ENCODE data around the gene BASP1.
"Not testable (repeated sequence)": the region's sequence is repeated elsewhere in the genome, so short reads cannot be mapped to it uniquely, and the experiment has no call there.

The BASP1 gene

GRCh38 chr5:17217493-17218352 is at the start of gene BASP1:
Gene BASP1, plus strand, starts transcription at chr5:17217631. Its CDS starts 57,586 bp downstream, at chr5:17275217.
- no peak for DNase-seq

DNA sequence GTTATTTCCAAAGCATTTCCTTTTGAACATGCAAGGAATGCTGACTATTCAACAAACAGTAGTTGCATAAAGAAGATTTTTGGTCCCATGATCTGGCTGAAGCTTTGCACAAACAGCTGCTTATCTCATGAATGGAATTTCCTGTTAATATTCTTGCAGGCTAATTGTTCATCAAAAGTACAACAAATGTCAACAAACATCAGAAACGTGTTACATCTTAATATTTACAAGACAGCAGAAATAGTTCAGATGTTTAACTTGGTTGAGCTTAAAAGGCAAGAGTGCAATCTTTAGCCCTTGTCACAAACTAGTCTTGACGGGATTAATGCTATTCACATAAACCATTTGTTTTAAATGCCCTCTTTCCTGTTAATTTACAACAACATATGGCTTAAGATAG is 47.9 kb upstream of the BASP1 start:
- no peak for DNase-seq

DNA sequence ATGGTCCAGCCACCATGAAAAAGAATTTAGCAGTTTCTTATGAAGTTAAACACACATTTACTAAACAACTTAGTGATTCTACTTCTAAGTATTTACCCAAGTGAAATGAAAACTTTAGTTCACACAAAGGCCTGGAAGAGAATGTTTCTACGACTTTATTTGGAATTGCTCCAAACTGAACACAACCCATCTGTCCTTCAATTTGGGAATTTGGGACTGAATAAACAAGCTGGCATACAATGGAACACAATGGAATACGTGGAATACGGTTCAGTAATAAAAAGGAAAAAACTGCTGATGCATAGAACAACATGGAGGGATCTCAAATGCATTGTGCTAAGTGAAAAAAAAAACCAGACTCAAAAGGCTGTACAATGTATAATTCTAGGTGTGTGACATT is 44.6 kb upstream of the BASP1 start:
- DNase-seq: no peak

GRCh38 chr5:17174965-17175364 is 42.5 kb upstream of the BASP1 start:
- DNase-seq: no peak

- no peak for DNase-seq
These were observed 39.7 kb upstream of the BASP1 start for GRCh38 chr5:17177501-17178372.

GRCh38 chr5:17178373-17178675 is 39.1 kb upstream of the BASP1 start:
- DNase-seq: no peak

DNA sequence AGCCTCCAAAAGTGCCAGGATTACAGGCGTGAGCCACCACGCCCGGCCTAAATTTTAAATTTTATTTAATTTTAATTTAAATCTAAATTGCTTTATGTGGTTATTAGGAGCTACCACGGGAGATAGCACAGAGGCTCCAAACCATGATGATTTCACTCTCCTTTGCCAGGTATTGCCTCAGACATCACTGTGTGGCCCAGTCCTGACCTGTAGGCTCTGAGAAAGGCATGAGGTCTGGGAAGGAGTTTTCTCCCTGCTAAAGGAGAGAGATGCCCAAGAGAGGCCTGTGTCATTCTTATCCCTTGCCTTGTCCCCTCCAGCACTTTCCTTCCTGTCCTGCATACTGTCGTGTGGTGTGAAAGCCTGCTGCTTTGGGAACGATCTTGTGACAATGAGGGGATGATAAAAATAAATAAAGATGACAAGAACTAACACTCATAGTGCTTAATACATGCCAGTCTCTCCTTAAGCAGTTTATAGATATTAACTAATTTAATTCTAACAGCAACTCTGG is 37.0 kb upstream of the BASP1 start:
- DNase-seq: no peak

DNA sequence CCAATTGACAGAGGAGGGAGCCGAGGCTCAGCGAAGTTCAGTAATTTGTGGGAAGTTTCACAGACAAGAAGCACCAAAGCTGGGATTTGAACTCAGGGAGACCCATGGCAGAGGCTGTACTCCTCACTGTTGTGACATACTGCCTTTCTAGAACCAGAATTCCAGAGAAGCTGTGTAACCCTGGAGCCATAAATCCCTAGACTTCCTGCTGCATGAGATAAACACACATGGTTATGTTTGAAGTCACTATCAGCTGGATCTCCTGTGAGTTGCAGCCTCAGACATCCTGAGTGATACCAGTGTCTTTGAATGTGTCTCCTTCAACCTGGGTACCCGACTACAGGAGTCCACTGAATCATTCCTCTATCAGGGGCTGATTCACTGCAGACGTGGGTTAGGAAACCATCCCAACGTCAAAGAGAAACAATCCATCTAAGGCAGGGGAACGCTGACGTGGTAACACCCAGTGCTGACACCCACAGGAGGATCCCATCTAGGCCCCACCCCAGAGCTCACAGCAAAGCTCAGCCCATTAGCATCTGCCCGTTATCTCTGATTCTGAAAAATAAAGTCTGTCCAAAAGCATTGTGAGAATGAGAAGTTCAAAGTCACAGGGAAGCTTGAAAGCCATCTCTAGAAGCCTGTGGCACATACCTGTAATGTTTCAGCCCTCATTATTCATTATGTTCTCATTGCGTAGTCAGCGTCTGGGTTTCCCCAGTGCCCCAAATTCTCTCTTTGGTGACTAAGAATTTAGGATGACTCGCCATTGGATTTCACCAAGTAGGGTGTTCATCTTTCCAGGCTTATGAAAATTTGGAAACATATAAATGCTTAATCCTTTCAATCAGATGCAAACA is 36.3 kb upstream of the BASP1 start:
- no peak for DNase-seq

DNA sequence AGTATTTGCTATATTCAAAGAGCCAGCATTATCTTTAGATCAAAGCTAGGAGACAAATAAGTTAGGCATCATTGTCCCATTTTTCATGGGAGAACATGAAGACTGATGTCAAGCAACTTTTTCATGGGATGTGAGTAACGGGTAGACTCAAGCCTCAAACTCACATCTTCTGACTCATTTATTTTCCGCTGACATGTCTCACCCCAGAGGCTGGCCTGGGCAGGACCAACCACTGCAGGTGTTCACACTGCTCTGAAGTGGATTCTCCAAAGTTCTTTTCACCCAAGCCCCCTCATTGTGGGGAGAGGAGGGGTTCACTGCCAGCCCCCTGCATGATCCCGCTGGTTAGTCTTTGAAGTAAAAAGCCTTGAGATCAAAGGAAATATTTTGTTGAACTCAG is 34.9 kb upstream of the BASP1 start:
- DNase-seq: no peak

- no peak for DNase-seq
These were observed 34.5 kb upstream of the BASP1 start for GRCh38 chr5:17182981-17183380.

GRCh38 chr5:17183831-17184230 is 33.6 kb upstream of the BASP1 start:
- no peak for DNase-seq

GRCh38 chr5:17184588-17184987 is 32.8 kb upstream of the BASP1 start:
- DNase-seq: no peak

- DNase-seq: no peak
These were observed 32.1 kb upstream of the BASP1 start for GRCh38 chr5:17185349-17185748.

- DNase-seq: no peak
These were observed 31.7 kb upstream of the BASP1 start for GRCh38 chr5:17185773-17186172.

- no peak for DNase-seq
These were observed 31.2 kb upstream of the BASP1 start for GRCh38 chr5:17186256-17186655.

GRCh38 chr5:17187011-17187785 is 30.2 kb upstream of the BASP1 start:
- DNase-seq: no peak

DNA sequence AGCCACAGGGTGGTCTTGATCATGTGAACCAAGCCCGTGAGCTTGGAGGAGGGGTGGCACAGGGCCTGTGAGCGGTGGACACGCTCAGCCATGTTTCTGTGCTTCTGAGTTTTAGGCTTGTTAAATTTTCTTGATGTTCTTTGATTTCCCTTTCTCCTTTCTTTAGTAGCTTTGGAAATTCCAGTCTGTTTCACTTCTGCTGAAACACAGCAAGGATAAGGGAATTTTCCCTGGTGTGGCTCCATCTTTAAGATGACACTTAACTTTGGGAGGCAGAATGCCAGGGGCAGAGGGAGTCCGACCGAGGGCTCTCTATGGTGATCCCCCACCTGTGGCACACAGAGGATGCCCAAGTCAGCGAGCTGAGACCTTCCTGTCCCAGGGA is 29.7 kb upstream of the BASP1 start:
- DNase-seq: no peak

GRCh38 chr5:17189381-17190036 is 27.9 kb upstream of the BASP1 start:
- peak; percentile 78 for DNase-seq

- peak; percentile 60 for DNase-seq
These were observed 27.1 kb upstream of the BASP1 start for GRCh38 chr5:17190242-17190778.

GRCh38 chr5:17190799-17191391 is 26.5 kb upstream of the BASP1 start:
- no peak for DNase-seq

DNA sequence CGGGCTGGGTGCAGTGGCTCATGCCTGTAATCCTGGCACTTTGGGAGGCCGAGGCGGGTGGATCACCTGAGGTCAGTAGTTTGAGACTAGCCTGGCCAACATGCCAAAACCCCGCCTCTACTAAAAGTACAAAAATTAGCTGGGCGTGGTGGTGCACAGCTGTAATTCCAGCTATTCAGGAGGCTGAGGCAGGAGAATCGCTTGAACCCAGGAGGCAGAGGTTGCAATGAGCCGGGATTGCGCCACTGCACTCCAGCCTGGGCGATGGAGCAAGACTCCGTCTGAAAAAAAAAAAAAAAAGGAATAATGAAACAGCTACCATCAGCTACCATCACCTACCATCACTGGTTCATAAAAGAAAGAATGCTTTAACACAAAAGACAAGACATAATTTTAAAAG is 25.9 kb upstream of the BASP1 start:
- not testable (repeated sequence) for DNase-seq

Data from NCI-H2081 treated with DMSO at 0.1 percent for 48 hours (cell line).